Calu3 (cell line): ENCODE data around the gene DRC7. TPM values are rescaled to one million over a fixed set of nuclear protein-coding genes. Genes with fewer than 3 reads are reported as not detected.

Source experiments
- BruUV-seq: library from RNA; stranded (reverse); fragments of 400-500 nt; replicated peaks from 2 replicates; lab custom pipeline; 2021; lab: Mats Ljungman, UMichigan
- CTCF ChIA-PET: fragments of 300-600 bp; sonication (Branson Sonifier 250); formaldehyde crosslinking; loops from one replicate; lab custom pipeline; 2022; ENCODE audit warnings: antibody characterized with exemption; lab: Charles Lee
- DNase-seq: peaks from one replicate; pipeline ENCODE4 v3.0.0; 2022
- H3K27ac Mint-ChIP-seq: one replicate; pipeline ENCODE4 v1.8.0; 2022; ENCODE audit warnings: mixed read lengths; ENCODE audit not compliant: unreplicated experiment
- H3K27me3 Mint-ChIP-seq: one replicate; pipeline ENCODE4 v1.8.0; 2022; ENCODE audit warnings: mixed read lengths; ENCODE audit not compliant: unreplicated experiment
- H3K36me3 Mint-ChIP-seq: one replicate; pipeline ENCODE4 v1.8.0; 2022; ENCODE audit warnings: mild to moderate bottlenecking, moderate library complexity, mixed read lengths; ENCODE audit not compliant: insufficient read depth, unreplicated experiment
- H3K4me1 Mint-ChIP-seq: one replicate; pipeline ENCODE4 v1.8.0; 2022; ENCODE audit warnings: mild to moderate bottlenecking, low read depth, mixed read lengths; ENCODE audit not compliant: unreplicated experiment
- H3K4me3 Mint-ChIP-seq: one replicate; pipeline ENCODE4 v1.8.0; 2022; ENCODE audit warnings: mild to moderate bottlenecking, low read depth, moderate library complexity, mixed read lengths; ENCODE audit not compliant: unreplicated experiment
- H3K9me3 Mint-ChIP-seq: one replicate; pipeline ENCODE4 v1.8.0; 2022; ENCODE audit warnings: low read depth, mixed read lengths; ENCODE audit not compliant: unreplicated experiment
- CTCF ChIP-seq: fragments of 200-600 bp; IDR thresholded peaks from one replicate; pipeline ENCODE4 v1.8.0; 2022; ENCODE audit warnings: antibody characterized with exemption; ENCODE audit not compliant: unreplicated experiment
- intact Hi-C: fragments of 100-400 bp; cut with micrococcal nuclease; formaldehyde crosslinking; loops from one replicate; pipeline ENCODE4 v1.10.0; 2022; ENCODE audit not compliant: unreplicated experiment
- total RNA-seq: library from RNA; stranded (reverse); gene quantifications from 2 replicates; pipeline ENCODE4 v1.2.3, GENCODE V29; 2022

DRC7 gene
- total RNA-seq, 1 experiment from 2014 or later, result not detected

GRCh38 chr16:57734308-57734924 lies 39.8 kb downstream of the DRC7 start:
- TF ChIP-seq CTCF, result no peak
- intact Hi-C loops, result loop anchor here (10.0 kb wide), 1 partner anchor 390 kb away; the partner anchor contains the start of gene CFAP20
- H3K27me3 Mint-ChIP-seq, result peaks cover 26% of the 10 kb centered on the region
- H3K27ac Mint-ChIP-seq, result peak overlapping the region; percentile 88
- H3K4me3 Mint-ChIP-seq, result peak overlapping the region; percentile 89
- H3K4me1 Mint-ChIP-seq, result peaks cover 13% of the 10 kb centered on the region
- CTCF ChIA-PET, result no interaction called here
- peaks cover 27% of the 10 kb centered on the region for H3K36me3 Mint-ChIP-seq
- H3K9me3 Mint-ChIP-seq, result no peaks in the 10 kb centered on the region
- no TSS peak for BruUV-seq
- no peak for DNase-seq

GRCh38 chr16:57734925-57735754 lies 40.5 kb downstream of the DRC7 start:
- peaks cover 13% of the 10 kb centered on the region for H3K4me1 Mint-ChIP-seq
- BruUV-seq, result TSS peak; percentile 94
- peaks cover 19% of the 10 kb centered on the region for H3K27me3 Mint-ChIP-seq
- H3K4me3 Mint-ChIP-seq, result peak overlapping the region; percentile 89
- intact Hi-C loops, result loop anchor here (5.0 to 10.0 kb wide), 2 partner anchors 143 to 390 kb away; partner anchors contain the start of gene CFAP20
- H3K27ac Mint-ChIP-seq, result peak overlapping the region; percentile 88
- CTCF ChIA-PET, result interaction anchor here (0.6 to 2.1 kb wide), 10 partner anchors 10 to 423 kb away, joined by 3 to 7 read pairs (median 4); partner anchors contain the start of gene ADGRG1
- no peaks in the 10 kb centered on the region for H3K9me3 Mint-ChIP-seq
- H3K36me3 Mint-ChIP-seq, result peaks cover 27% of the 10 kb centered on the region
- peak; percentile 99 for DNase-seq
- no peak for TF ChIP-seq CTCF

- intact Hi-C loops, result loop anchor here (5.0 to 10.0 kb wide), 2 partner anchors 144 to 389 kb away; partner anchors contain the start of gene CFAP20
- peak; percentile 33 for DNase-seq
- Mint-ChIP-seq H3K36me3 (peaks cover 27% of the 10 kb centered on the region), H3K9me3 (no peaks in the 10 kb centered on the region), H3K27ac (peak within 1 kb of the TSS; percentile 88), H3K4me1 (peaks cover 13% of the 10 kb centered on the region), H3K4me3 (peak within 1 kb of the TSS; percentile 89), H3K27me3 (peaks cover 11% of the 10 kb centered on the region)
- TF ChIP-seq CTCF, result no peak
- CTCF ChIA-PET, result interaction anchor here (0.6 to 2.1 kb wide), 17 partner anchors 11 to 291 kb away, joined by 3 to 15 read pairs (median 4); partner anchors contain the start of gene ADGRG1
- no TSS peak for BruUV-seq
Observed at GRCh38 chr16:57735755-57736418, 41.3 kb downstream of the DRC7 start, which contains the start of gene KATNB1. Gene KATNB1, plus strand, starts transcription at chr16:57735770. Its CDS starts 1,474 bp downstream, at chr16:57737244.
